HG02973 (cell line): ENCODE results near the gene GNA12.

ENCODE experiments used
- ATAC-seq: cut with Tn5 transposase; IDR thresholded peaks from one replicate; pipeline ENCODE4 v1.9.1; 2021; ENCODE audit warnings: moderate library complexity; ENCODE audit not compliant: unreplicated experiment

GNA12 gene

GRCh38 chr7:2805213-2805944 lies 38.7 kb downstream of the GNA12 start:
- no peak for ATAC-seq

DNA sequence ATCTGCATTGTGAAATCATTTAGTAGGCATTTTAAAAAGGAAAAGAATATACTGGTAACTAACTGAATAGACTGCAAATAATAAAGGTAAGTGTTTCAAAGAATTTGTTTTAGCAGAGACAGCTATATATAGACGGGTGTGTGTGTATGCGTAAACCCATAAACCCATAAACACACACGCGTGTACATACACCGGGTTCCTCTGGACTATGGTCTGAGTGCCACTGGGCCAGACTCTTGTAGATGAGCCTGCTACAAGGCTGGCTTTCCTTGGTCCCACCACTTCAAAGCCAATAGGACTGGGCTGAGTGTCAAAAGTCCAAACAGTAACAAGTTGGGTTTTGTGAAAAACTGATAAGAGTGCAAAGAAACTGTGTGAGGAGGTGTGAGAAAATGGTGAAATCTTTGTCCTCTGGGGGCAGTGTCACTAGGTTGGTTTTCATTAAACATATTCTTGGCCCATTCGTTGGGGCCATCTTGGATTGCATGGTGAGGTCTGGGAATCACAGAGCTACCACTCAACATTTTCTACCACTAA lies 39.8 kb downstream of the GNA12 start:
- ATAC-seq: no peak

DNA sequence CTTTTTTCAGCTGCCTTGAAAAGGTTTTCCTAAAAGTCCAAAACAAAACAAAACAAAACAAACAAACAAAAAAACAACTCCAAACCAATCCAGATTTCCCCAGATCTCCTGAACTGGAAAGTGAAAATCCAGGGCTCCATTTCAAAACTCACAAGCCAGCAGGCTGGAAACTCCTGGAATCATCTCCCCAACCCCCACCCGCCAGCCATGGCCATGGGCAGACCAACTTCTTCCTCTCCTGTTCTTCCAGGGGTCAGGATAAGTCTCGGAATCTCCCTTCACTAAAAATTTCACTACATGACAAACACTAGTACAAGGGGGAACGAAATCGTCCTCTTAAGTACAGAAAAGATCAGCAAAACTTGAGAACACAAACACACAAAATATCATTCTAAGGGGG lies 40.4 kb downstream of the GNA12 start:
- no peak for ATAC-seq

DNA sequence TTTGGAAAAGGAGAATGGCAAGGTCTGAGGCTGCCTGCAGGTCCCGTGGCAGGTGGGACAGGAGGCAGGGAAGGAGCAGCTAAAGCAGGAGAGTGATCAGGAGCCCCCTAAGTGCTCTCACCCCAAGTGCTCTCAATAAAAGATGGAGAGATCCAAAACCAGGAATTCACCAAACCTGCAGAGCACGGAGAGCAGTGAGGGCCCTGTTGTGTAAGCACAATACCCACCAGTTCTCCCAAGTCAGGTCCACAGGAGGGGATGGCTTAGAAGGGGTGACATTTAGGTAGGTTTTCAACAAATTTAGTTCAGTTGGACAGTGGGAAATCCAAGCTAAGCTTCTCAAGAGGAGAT lies 40.8 kb downstream of the GNA12 start:
- no peak for ATAC-seq

DNA sequence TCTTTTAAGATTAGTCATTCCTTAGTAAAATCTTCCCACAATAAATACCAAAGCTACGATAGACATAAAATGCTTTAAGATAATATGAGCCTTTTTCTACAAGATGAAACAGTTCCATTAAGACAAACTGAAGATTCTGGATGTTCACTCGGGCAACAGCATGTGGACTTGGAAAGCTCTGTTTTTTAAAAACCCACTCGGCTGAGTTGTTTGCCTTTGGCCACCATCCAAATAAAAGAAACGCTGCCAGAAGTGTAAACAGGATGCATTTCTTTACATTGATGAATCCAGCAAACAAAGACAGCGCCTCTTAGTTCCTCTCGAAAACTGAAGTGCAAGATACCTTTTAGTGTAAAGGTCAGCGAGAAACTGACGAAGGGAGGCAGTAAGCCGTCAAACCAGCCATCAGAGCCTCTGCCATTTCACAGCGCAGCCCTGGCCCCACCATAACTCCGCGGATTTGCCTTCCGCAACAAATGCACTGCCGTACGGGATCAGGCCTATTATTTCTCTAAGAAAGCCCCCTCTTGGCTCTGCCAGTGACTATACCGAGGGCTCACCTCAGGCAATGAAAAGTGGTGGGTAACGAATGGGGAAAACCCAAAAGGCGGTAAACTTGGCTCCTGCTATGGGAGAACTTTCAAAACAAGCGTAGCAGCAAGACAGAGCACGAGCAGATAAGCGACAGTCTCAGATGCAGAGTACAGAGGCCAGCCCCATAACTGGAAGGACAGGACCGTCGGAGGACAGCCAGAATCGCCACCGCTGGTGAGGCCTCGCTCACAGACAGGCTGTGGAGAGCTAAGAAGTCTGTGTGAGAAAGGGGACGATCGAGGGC lies 41.4 kb downstream of the GNA12 start:
- no peak for ATAC-seq

GRCh38 chr7:2802101-2802500 lies 42.0 kb downstream of the GNA12 start:
- ATAC-seq: no peak

GRCh38 chr7:2800931-2801688 lies 43.0 kb downstream of the GNA12 start:
- ATAC-seq: no peak

- ATAC-seq: no peak
Observed at GRCh38 chr7:2800220-2800930, 43.7 kb downstream of the GNA12 start.

DNA sequence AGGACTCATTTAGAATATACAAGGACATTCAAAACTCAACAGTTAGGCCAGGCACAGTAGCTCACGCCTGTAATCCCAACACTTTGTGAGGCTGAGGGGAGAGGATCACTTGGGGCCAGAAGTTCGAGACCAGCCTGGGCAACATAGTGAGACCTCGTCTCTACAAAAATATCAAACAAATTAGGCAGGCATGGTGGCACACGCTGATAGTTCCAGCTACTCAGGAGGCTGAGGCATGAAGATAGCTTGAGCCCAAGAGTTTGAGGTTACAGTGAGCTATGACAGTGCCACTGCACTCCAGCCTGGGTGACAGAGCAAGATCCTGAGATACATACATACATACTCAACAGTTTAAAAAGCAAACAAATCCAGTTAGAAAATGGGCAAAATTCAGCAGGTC lies 44.9 kb downstream of the GNA12 start:
- no peak for ATAC-seq

DNA sequence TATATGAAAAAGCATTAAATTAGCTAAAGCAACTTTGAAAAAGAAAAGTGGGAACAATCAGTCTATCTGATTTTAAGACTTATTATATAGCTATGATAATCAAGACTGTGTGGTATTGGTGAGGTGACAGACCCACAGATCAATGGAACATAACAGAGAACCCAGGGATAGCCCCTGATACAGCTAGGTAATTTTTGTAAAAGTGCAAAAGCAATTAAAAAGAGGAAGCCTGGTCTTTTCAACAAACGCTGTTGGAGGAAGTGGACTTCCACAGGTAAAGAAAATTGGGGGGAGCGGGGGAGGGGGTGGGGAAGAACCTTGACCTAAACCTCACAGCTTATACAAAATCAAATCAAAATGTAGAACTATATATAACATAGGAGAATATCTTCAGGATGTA lies 45.4 kb downstream of the GNA12 start:
- ATAC-seq: no peak

GRCh38 chr7:2796358-2797352 lies 47.5 kb downstream of the GNA12 start:
- no peak for ATAC-seq

DNA sequence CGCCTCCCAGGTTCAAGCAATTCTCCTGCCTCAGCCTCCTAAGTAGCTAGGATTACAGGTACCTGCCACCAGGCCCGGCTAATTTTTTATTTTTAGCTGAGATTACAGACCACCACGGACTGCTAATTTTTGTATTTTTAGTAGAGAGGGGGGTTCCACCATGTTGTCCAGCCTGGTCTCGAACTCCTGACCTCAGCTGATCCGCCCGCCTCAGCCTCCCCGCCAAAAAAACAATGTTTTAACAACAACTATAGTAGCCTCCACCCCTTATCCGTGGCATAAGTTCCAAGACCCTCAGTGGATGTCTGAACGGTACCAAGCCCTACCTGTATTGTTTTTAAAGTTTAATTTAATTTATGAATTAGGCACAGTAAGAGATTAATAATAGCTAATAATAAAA lies 48.2 kb downstream of the GNA12 start:
- no peak for ATAC-seq

DNA sequence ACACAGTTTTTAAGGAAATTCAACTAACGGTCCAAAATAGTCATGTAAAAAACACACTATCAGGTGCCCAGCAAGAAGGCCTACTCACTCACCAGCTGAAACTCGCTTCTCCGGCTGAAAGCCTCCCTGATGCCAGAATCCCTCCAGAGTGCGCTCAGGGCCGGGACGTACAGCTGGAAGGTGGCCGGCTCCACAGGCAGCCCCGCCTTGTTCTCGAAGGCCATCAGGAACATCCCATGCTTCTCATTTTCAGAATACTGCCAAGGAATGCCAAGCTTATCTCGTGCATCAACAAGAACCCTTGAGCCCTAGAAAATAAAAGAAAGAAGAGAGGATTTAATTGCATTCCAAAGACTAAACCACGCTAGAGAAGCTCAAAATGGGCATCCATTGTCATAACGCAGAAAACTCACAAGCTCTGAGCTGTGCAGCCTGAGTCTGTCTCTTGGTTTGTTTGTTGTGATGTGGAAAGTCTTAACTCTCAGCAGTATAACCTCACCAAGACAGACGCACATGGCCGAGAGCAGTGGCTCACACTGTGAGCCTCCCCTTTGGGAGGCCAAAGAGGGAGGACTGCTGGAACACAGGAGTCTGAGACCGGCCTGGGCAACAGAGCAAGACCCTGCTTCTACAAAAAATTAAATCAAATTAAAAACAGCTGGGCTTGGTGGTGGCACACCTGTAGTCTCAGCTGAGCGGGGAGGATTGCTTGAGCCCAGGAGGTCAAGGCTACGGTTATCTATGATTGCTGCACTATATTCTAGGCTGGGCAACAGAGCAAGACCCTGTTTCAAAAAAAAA lies 49.1 kb downstream of the GNA12 start:
- no peak for ATAC-seq

DNA sequence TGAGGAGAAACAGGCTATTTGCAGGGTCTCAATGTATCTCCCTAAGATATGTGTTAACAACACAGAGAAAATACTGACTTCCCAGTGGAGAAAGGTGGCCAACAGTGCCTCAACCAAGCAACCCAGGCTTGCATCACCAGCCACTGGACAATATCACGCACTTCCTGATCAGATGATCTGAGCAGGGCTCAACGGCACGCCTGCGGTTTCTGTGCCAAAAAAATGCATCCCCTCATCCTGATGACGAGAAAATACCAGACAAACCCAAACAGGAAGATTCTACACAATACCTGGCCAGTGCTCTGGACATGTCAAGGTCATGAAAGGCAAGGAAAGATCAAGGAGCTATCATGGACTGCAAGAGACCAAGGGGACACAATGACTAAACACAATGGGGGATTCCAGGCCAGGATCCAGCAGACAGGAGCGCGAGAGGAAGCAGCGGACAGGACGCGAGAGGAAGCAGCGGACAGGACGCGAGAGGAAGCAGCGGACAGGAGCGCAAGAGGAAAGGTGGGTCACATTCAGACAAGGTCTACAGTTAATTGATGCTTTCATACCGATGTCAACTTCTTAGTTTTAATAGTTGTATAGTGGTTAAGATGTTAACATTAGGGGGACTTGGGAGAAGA lies 51.1 kb downstream of the GNA12 start:
- ATAC-seq: no peak

DNA sequence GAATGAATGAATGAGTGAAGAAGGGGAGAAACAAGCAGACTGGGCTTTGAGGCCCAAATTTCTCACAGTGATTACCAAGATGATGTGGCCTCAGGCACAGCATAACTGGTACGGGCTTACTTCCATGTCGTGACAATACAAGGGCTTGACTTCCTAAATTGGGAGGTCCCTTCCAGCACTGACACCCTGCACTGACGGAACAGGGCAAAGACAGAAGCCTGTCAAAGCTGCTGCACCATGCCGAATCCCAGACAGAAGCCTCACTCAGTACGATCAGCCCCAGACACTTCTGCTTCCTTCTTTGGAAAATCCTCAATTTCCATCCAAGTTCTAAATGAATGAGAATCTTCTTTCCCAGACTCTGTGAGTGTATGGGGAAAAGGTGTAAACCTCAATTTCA lies 51.9 kb downstream of the GNA12 start:
- no peak for ATAC-seq

GRCh38 chr7:2791390-2791789 lies 52.7 kb downstream of the GNA12 start:
- ATAC-seq: no peak

DNA sequence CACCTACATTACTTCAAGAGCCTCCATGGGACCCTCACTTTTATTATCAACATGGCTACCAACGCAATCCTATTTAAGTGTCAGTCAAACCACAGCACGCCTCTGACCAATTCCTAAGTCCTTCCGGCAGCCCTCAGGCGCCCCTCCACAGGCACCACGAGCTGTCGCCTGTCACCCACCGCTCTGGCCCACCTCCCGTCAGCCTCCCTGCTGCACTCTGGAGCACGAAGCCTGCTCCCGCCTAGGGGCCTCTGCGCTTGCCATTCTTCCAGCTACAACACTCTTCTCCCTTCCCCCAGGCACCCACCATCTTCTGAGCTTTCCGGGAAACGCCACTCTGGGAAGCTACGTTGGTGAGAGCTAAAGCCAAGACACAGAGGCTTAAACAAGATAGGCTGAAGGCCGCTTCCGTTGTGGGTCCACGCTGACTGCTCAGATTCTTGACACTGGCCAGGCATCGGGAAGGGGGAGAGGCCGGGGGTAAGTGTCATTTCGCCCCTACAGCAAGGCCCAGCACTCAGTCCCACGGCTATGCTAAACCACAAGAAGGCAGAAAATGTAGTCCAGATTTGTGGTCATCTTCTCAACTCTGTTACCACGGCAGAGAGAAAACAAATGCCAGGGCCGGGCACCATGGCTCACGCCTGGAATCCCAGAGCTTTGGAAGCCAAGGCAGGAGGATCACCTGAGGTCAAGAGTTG lies 56.7 kb downstream of the GNA12 start:
- ATAC-seq: no peak

GRCh38 chr7:2786607-2787116 lies 57.4 kb downstream of the GNA12 start:
- ATAC-seq: no peak
